Rectal smooth muscle tissue (tissue), 1 donor: ENCODE measurements around the gene MS4A5.

Experiments
- H3K27ac ChIP-seq: one replicate; pipeline ENCODE4 v1.7.0; 2013; ENCODE audit warnings: low read depth, low read length, inconsistent platforms
- H3K27me3 ChIP-seq: one replicate; pipeline ENCODE4 v1.7.0; 2013; ENCODE audit warnings: low read length; ENCODE audit not compliant: control insufficient read depth, insufficient read depth
- H3K36me3 ChIP-seq: one replicate; pipeline ENCODE4 v1.7.0; 2013; ENCODE audit warnings: low read length; ENCODE audit not compliant: control insufficient read depth, insufficient read depth
- H3K4me1 ChIP-seq: one replicate; pipeline ENCODE4 v1.7.0; 2013; ENCODE audit warnings: low read length; ENCODE audit not compliant: control insufficient read depth, insufficient read depth
- H3K4me3 ChIP-seq: one replicate; pipeline ENCODE4 v1.7.0; 2013; ENCODE audit warnings: low read length
- H3K9ac ChIP-seq: one replicate; pipeline ENCODE4 v1.7.0; 2013; ENCODE audit warnings: low read length

Gene MS4A5, protein sequence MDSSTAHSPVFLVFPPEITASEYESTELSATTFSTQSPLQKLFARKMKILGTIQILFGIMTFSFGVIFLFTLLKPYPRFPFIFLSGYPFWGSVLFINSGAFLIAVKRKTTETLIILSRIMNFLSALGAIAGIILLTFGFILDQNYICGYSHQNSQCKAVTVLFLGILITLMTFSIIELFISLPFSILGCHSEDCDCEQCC

DNA sequence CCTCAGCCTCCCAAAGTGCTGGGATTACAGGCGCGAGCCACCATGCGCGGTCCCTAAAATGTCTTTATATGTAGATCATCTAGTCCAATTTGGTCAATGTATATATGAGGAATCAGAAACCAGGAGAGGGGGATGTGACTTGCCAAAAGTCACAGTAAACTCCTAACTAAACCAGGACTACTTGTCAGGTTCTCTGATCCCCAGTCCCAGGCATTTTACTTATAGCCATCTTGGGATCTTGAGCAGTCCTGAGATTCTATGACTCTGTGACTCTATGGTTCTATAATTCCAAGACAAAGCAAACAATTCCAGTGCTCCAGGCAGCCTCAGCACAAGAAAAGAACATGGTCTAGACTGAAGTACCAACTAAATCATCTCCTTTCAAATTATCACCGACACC is at the start of gene MS4A5:
TSS of gene MS4A5 (plus strand) at position 301 of the 400 bp plus-strand sequence. CDS start 103 bp downstream, outside the sequence.
- Histone ChIP-seq H3K27me3 (no peaks in the 10 kb centered on the region), H3K4me1 (no peaks in the 10 kb centered on the region), H3K27ac (no peak within 1 kb of the TSS), H3K9ac (no peak within 1 kb of the TSS), H3K4me3 (no peak within 1 kb of the TSS), H3K36me3 (no peaks in the 10 kb centered on the region)

DNA sequence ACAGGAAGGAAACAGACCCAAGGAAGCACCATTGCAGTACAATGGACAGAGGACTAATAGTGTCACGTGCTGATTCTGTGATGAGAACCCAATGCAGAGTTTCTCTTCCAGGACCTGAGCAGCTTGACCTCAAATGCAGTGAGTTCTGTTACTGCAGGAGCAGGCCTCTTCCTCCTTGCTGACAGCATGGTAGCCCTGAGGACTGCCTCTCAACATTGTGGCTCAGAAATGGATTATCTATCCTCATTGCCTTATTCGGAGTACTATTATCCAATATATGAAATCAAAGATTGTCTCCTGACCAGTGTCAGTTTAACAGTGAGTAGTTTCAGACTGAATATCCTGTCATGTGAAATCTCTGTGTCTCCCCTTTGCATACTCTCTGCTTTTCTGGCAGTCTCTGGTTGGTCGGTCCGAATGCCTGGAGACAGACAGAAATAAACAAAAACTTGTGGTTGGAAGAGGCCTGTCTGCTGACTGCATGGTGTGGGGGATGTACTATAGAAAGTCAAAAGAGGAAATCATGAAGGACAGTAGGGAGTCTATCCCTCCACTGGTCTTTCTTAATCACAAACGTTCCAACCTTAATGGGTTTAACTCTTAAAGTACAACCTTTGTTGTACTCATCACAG is 40.0 kb upstream of the MS4A5 start:
- H3K27ac ChIP-seq = no peak overlapping the region

DNA sequence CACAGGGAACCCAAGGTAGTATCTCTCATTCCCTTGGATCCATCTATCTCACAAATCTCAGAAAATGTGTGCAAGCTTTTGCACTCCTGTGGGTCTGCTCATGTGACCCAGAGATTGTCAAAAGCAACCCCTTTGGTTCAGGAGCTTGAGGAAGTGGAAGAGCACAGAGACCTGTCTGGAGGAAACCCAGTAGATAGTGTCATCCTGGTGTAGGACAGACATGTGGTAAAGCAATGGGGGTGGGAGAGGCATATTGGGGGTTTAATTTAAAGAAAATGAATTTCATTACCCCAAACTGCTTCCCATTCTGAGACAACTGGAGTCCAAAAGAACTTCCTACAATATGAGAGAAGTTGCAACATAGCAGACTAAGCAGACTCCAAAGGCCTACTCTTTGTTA is 39.0 kb upstream of the MS4A5 start:
- Histone ChIP-seq H3K4me1 (no peaks in the 10 kb centered on the region), H3K4me3 (no peak overlapping the region), H3K9ac (no peak overlapping the region), H3K36me3 (no peaks in the 10 kb centered on the region), H3K27me3 (no peaks in the 10 kb centered on the region), H3K27ac (no peak overlapping the region)

More for the DNA sequence above, 40.0 kb upstream of the MS4A5 start:
- Histone ChIP-seq H3K4me1 (no peaks in the 10 kb centered on the region), H3K9ac (no peak overlapping the region), H3K4me3 (no peak overlapping the region), H3K27me3 (no peaks in the 10 kb centered on the region), H3K36me3 (no peaks in the 10 kb centered on the region)

DNA sequence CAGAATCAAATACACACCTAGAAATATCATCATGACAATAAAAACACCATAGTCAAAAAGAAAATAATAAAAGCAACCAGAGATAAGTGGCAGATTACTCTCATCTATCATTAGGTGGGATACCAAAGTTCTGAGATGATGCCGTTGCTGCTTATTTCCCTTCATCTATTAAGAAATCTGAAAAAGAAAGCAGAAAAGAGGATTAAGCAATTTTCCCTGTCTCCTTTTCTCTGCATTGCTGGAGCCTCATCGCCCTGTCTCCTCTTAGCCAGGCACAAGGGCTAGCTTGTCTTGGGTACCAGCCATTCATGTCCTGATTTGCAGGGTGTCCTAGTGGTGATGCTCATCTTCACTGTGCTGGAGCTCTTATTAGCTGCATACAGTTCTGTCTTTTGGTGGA is 37.0 kb upstream of the MS4A5 start:
- Histone ChIP-seq H3K9ac (no peak overlapping the region), H3K27ac (no peak overlapping the region), H3K4me1 (no peaks in the 10 kb centered on the region), H3K4me3 (no peak overlapping the region), H3K27me3 (no peaks in the 10 kb centered on the region), H3K36me3 (no peaks in the 10 kb centered on the region)

DNA sequence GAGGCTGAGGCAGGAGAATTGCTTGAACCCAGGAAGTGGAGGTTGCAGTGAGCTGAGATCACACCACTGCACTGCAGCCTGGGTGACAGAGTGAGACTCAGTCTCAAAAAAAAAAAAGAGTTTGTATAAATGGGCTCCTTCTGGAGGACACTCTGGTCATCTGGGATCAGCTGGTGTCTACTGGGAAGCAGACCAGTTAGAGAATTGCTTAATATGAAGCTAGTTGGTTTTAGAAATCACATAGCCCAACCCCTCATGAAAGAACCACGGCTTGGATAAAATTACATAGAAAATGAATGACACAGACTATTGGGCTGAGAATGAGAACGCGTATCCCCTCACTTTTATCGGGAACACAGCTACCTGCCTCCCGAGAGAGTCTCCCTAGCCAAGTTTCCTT is 36.4 kb upstream of the MS4A5 start:
- no peak overlapping the region for H3K27ac ChIP-seq
- no peak overlapping the region for H3K9ac ChIP-seq
- no peaks in the 10 kb centered on the region for H3K4me1 ChIP-seq
- H3K36me3 ChIP-seq = no peaks in the 10 kb centered on the region
- no peaks in the 10 kb centered on the region for H3K27me3 ChIP-seq
- H3K4me3 ChIP-seq = no peak overlapping the region

DNA sequence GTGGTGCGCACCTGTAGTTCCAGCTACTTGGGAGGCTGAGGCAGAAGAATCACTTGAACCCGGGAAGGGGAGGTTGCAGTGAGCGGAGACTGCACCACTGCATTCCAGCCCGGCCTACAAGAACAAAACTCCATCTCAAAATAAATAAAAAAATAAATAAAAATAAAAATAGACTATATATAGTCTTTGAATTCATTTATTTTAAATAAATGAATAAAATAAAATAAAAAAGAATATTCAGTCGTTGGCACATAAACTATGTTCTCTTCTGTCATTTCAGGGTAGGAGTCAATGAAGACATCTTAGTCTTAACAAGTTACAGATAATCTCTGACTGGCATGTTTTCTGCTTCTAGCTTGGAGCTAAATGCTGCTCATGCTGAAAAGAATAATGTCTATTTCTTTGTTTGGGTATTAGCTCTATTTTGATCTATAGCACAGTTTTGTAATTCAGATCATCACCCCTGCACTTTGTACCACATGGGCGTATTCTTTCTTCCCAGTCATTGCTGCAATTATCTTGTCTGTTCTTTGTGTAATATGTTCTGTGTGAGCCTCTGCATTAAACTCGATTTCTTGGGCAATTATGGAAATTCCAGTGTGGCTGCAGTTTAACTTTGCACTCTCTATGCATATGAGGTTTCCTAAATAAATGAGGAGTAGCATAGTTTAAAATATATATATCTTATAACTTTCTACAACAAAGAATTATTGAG is 34.5 kb upstream of the MS4A5 start:
- Histone ChIP-seq H3K27me3 (no peaks in the 10 kb centered on the region), H3K36me3 (no peaks in the 10 kb centered on the region), H3K9ac (no peak overlapping the region), H3K4me1 (no peaks in the 10 kb centered on the region), H3K4me3 (no peak overlapping the region), H3K27ac (no peak overlapping the region)

DNA sequence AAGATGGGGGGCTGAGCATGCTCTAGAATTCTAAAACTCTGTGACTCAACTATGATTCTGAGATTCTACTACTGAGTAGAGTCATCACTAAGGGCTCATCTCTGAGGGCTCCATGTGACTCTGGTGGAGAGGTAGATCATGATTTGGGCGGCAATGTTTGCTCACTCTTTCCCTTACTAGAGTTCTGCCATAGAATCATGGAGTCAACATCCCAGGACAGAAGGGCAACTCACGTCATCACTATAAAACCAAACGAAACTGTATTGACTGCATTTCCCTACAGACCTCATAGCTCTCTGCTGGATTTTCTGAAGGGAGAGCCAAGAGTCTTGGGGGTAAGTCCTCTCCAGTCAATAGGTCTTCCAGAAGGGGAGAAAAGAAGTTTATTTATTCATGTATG is 33.0 kb upstream of the MS4A5 start, which contains the start of gene MS4A14:
TSS of gene MS4A14 (plus strand) at position 78 of the 400 bp plus-strand sequence. CDS start at position 198, 120 bp downstream.
- H3K27me3 ChIP-seq = no peaks in the 10 kb centered on the region
- H3K4me3 ChIP-seq = no peak within 1 kb of the TSS
- H3K9ac ChIP-seq = no peak within 1 kb of the TSS
- H3K4me1 ChIP-seq = no peaks in the 10 kb centered on the region
- no peak within 1 kb of the TSS for H3K27ac ChIP-seq
- H3K36me3 ChIP-seq = no peaks in the 10 kb centered on the region

DNA sequence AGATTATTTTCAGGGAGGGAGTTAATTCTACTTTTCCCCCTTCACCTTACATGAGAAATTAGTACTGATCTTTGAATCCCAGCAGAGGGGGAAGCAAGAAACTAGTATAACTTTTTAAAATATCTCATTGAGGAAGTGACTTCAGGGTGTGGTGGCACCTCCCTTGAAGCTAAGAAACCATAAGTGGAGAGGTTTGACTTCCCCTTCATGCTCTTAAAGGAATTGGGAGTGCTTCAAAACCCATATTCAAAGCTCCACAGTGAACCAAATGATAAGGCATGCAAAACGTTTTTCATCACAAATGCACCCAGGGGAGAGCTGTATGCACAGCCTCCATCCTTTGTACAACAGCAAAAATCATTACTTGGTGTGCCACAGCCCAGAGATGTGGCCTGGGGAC is 32.6 kb upstream of the MS4A5 start:
- Histone ChIP-seq H3K36me3 (no peaks in the 10 kb centered on the region), H3K4me3 (no peak overlapping the region), H3K27ac (no peak overlapping the region), H3K9ac (no peak overlapping the region), H3K27me3 (no peaks in the 10 kb centered on the region), H3K4me1 (no peaks in the 10 kb centered on the region)

DNA sequence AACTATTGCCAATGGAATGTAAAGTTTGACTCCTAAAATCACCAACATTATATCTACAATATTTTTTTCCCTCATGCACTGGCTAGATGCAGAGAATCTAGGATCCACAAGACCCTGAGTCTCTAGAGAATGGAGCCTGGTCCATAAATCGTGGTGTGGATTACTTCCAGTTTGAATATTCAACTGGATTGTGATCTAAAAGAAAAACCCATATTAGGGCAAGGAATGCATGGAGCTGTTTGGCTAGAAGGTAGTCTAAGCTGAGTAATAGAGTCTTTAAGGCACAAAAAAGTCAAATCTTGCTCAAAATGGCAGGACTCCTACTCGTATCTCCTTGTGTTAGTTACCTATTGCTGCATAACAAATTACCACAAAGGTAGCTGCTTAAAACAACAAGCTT is 9.4 kb upstream of the MS4A5 start:
- Histone ChIP-seq H3K27me3 (no peaks in the 10 kb centered on the region), H3K36me3 (no peaks in the 10 kb centered on the region), H3K27ac (no peak overlapping the region), H3K9ac (no peak overlapping the region), H3K4me1 (no peaks in the 10 kb centered on the region), H3K4me3 (no peak overlapping the region)

DNA sequence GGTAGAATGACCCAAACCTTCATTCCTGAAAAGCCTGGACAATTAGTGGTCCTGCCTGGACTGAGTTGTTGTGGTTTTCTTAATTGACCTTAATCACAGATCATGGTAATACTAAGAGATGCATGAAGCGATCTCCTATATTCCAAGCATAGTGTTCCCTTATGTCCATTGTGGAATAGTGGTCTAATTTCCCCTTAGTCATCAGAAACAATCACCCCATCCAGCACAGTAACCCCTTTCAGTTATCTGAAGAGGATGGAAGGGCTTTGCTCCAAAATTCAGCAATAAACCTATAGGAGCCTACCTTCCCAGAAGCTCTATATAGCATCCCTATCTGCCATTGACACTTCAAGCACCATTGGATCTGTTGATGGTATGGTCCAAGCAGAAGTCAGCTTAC is 6.8 kb upstream of the MS4A5 start:
- Histone ChIP-seq H3K27ac (no peak overlapping the region), H3K27me3 (no peaks in the 10 kb centered on the region), H3K4me3 (no peak overlapping the region), H3K4me1 (no peaks in the 10 kb centered on the region), H3K36me3 (no peaks in the 10 kb centered on the region), H3K9ac (no peak overlapping the region)

DNA sequence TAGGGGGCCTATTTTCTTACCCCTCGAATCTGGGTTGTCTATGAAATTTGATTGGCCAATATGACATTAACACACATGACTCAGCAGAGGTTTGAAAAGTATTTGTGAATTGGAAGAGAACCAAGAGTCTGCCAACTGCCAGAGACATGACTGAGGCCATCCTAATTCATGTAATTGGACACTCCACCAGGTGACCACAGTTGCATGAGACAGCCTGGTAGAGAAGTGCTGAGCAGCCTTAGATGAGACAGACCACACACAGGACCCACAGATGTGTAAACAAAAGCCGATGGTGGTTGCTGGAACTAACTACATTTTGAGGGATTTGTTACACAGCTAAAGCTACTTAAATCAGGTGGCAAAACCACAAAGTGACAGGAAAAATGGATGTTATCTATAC is 855 bp upstream of the MS4A5 start:
- no peaks in the 10 kb centered on the region for H3K4me1 ChIP-seq
- H3K27me3 ChIP-seq = no peaks in the 10 kb centered on the region
- H3K36me3 ChIP-seq = no peaks in the 10 kb centered on the region
- H3K27ac ChIP-seq = no peak overlapping the region
- H3K9ac ChIP-seq = no peak overlapping the region
- H3K4me3 ChIP-seq = no peak overlapping the region

DNA sequence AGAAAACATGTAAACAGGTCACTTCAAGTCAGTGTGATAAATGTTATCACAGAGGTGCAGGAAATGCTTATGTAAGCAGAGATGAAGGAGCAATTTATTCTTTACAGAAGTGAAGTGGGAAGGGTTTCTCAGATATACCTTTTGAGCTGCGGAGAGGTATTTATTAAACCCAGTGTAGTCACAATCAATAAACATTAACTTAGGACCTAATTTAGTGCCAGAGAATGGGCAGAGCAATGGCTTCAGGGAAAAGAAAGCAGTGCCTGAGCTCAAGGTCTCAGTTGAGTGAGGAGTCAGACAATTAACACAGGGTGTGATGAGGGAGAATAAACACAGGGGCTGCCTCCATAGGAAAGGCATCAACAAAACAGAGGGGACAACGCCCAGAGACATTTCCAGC is 1.9 kb downstream of the MS4A5 start:
- no peaks in the 10 kb centered on the region for H3K4me1 ChIP-seq
- no peak overlapping the region for H3K9ac ChIP-seq

More for the DNA sequence above, 1.9 kb downstream of the MS4A5 start:
- Histone ChIP-seq H3K36me3 (no peaks in the 10 kb centered on the region), H3K4me3 (no peak overlapping the region), H3K27ac (no peak overlapping the region), H3K27me3 (no peaks in the 10 kb centered on the region)
